Measurements from ENCODE around the gene SMARCC2. TPM values are rescaled to one million over a fixed set of nuclear protein-coding genes. Genes with fewer than 3 reads are reported as not detected.

Gene SMARCC2
- total and polyA plus RNA-seq, 9 of the 15 experiments (the other 6 are each of a cell fraction or from before 2014, with no cell fraction given): 11.9 to 86.0 (median 36.6) TPM

- TF ChIP-seq TEAD4 (IDR thresholded peaks at IDR 0.05; ENCODE audit: low read length): 0 out of 2 replicates have a peak, but pooled peaks have one; percentile 3
- TF ChIP-seq TEAD4 (CRISPR knock-in tag; IDR thresholded peaks at IDR 0.05; ENCODE audit: borderline replicate concordance): no peak
- TF ChIP-seq NCOR1 (IDR thresholded peaks at IDR 0.05): no peak
- peak; percentile 60 for TF ChIP-seq HDAC3 (IDR thresholded peaks at IDR 0.05; ENCODE audit: borderline replicate concordance, partially characterized antibody)
- TF ChIP-seq, protein P1, sequence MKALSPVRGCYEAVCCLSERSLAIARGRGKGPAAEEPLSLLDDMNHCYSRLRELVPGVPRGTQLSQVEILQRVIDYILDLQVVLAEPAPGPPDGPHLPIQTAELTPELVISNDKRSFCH (CRISPR knock-in tag; IDR thresholded peaks at IDR 0.05): no peak
- TF ChIP-seq, protein P1 (tag; IDR thresholded peaks at IDR 0.05): no peak
- TF ChIP-seq, protein P2, sequence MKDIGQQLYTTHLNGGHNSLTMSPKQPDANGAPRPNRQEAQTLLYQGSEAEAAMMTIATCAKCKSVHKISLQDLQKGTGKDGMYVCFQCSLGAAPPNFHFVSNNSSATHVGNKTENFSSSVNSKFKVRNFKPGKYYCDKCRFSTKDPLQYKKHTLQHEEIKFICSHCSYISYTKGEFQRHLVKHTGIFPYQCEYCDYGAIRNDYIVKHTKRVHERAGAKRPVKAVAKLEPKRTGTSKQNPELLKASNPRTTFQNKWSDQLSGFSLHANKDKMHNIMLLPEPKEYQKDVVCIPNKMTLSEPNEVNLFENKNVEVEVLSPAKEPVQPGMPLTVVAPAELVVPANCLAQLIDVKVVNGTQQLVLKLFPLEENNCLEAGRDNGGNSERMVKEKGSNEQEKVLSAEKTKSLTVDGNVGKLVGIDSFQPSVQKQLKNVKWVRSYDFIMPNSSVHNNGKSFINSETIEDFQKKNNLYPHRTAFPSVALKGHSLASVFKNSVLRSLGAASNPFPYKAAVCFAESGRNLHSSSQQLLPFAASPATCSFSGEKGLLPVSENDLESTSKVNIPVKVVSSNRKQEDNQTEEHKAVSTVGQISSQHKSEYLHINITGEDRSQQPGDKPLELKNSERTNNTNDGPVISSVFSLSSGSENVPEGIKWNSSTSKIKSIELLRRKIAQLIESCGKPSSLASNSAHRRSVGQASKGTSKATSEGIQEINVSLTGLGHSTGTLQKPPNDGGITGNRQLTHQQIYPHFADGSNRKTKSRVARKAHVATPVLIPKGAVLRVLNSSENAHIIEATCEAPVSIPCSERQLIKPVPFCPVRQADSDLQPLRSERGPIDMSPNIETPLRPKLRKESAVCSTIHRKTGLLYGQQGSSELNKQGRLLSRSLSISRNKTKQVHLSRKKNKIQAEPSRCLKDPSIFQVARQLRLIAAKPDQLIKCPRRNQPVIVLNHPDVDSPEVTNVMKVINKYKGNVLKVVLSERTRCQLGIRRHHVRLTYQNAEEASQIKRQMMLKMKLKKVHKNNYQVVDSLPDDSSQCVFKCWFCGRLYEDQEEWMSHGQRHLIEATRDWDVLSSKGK (CRISPR knock-in tag; IDR thresholded peaks at IDR 0.05): peak; percentile 38; the same call in 1 of the 2 replicates
- TF ChIP-seq, protein P3, sequence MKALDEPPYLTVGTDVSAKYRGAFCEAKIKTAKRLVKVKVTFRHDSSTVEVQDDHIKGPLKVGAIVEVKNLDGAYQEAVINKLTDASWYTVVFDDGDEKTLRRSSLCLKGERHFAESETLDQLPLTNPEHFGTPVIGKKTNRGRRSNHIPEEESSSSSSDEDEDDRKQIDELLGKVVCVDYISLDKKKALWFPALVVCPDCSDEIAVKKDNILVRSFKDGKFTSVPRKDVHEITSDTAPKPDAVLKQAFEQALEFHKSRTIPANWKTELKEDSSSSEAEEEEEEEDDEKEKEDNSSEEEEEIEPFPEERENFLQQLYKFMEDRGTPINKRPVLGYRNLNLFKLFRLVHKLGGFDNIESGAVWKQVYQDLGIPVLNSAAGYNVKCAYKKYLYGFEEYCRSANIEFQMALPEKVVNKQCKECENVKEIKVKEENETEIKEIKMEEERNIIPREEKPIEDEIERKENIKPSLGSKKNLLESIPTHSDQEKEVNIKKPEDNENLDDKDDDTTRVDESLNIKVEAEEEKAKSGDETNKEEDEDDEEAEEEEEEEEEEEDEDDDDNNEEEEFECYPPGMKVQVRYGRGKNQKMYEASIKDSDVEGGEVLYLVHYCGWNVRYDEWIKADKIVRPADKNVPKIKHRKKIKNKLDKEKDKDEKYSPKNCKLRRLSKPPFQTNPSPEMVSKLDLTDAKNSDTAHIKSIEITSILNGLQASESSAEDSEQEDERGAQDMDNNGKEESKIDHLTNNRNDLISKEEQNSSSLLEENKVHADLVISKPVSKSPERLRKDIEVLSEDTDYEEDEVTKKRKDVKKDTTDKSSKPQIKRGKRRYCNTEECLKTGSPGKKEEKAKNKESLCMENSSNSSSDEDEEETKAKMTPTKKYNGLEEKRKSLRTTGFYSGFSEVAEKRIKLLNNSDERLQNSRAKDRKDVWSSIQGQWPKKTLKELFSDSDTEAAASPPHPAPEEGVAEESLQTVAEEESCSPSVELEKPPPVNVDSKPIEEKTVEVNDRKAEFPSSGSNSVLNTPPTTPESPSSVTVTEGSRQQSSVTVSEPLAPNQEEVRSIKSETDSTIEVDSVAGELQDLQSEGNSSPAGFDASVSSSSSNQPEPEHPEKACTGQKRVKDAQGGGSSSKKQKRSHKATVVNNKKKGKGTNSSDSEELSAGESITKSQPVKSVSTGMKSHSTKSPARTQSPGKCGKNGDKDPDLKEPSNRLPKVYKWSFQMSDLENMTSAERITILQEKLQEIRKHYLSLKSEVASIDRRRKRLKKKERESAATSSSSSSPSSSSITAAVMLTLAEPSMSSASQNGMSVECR (CRISPR knock-in tag; IDR thresholded peaks at IDR 0.05): no peak
- no peak for TF ChIP-seq ATF3 (IDR thresholded peaks at IDR 0.05)
- no peak for TF ChIP-seq ATF3 (CRISPR knock-in tag; conservative IDR thresholded peaks at IDR 0.05)
- TF ChIP-seq THRAP3 (IDR thresholded peaks at IDR 0.05; ENCODE audit: borderline replicate concordance): 0 out of 2 replicates have a peak, but pooled peaks have one; percentile 15
- TF ChIP-seq SMAD2 (IDR thresholded peaks at IDR 0.05; ENCODE audit: low read depth, low read length): no peak
These were observed 61.8 kb downstream of the SMARCC2 start (continued) for GRCh38 chr12:56127485-56127887.

Measured in K562 (cell line).